HEK293T (cell line): ENCODE measurements around the gene RAPGEF3.

Experiments
- BHLHE40 ChIP-seq: fragments of 450-650 bp; IDR thresholded peaks from 2 replicates; pipeline ENCODE4 v1.6.1; 2016; ENCODE audit warnings: mild to moderate bottlenecking, moderate library complexity, borderline replicate concordance
- CTBP1 ChIP-seq: fragments of 450-650 bp; IDR thresholded peaks from 2 replicates; pipeline ENCODE4 v1.6.1; 2016; ENCODE audit warnings: borderline replicate concordance
- ELF4 ChIP-seq: fragments of 450-650 bp; IDR thresholded peaks from 2 replicates; pipeline ENCODE4 v1.6.1; 2017; ENCODE audit warnings: antibody characterized with exemption
- HDGF ChIP-seq: fragments of 450-650 bp; IDR thresholded peaks from 2 replicates; pipeline ENCODE4 v1.6.1; 2017; ENCODE audit warnings: antibody characterized with exemption, borderline replicate concordance
- SP1 ChIP-seq: fragments of 450-650 bp; IDR thresholded peaks from 2 replicates; pipeline ENCODE4 v1.6.1; 2017
- SUZ12 ChIP-seq: fragments of 450-650 bp; IDR thresholded peaks from 2 replicates; pipeline ENCODE4 v1.6.1; 2016; ENCODE audit warnings: mild to moderate bottlenecking
- TF ChIP-seq, protein P1 (sequence below): fragments of 450-650 bp; IDR thresholded peaks from 2 replicates; pipeline ENCODE4 v1.6.1; 2016

DNA sequence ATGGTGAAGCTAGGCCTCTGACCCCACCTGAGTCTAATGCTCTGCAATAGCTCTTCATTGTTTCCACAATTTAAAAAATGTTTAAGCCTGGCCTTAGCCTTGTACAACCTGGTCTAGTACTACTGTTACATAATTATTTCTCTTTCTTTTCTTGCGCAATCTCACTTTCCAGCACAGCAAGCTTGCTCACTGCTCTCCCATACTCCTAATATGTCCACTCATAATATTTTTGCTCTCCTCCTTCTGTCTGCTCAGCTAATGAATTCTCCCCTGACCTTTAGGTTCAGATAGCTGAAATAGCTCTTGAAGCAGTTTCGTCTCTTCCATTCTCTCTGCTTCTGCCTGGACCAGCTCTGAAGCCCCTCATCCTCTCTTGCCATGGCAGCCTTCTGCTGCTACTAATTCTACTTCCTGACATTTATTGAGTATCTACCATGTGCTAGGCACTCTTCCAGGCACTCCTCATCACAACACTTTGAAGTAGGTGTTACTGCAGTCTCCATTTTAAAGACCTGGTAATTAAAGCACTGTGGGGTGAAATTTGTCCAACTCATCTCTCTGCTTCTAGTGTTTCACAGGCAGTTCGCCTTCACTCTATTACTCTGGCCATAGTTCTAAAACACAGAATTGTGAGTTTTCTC is 11.5 kb upstream of the RAPGEF3 start:
- TF ChIP-seq CTBP1 (no peak), HDGF (no peak), BHLHE40 (no peak), SUZ12 (no peak), SP1 (no peak), ELF4 (no peak)
- TF ChIP-seq, protein P1, sequence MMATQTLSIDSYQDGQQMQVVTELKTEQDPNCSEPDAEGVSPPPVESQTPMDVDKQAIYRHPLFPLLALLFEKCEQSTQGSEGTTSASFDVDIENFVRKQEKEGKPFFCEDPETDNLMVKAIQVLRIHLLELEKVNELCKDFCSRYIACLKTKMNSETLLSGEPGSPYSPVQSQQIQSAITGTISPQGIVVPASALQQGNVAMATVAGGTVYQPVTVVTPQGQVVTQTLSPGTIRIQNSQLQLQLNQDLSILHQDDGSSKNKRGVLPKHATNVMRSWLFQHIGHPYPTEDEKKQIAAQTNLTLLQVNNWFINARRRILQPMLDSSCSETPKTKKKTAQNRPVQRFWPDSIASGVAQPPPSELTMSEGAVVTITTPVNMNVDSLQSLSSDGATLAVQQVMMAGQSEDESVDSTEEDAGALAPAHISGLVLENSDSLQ: no peak
